Measurements from ENCODE around the gene EPB41L3. TPM values are rescaled to one million over a fixed set of nuclear protein-coding genes. Genes with fewer than 3 reads are reported as not detected.

Gene EPB41L3
- total and polyA plus RNA-seq, 11 donors = 2.7 to 45.6 (median 7.9) TPM

GRCh38 chr18:5414546-5414945 lies 129.3 kb downstream of the EPB41L3 start:
- TF ChIP-seq POLR2A (IDR thresholded peaks at IDR 0.05) (no peak), CTCF (IDR thresholded peaks at IDR 0.05) (no peak)
- peaks cover 0 to 19% (median 0%) of the 10 kb centered on the region in 12 donors for H3K4me1 ChIP-seq
- WGBS, 4 donors = 51 to 76% (median 64%) methylated on average over 6 of the region's 6 CpGs
- H3K27me3 ChIP-seq = no peaks in the 10 kb centered on the region
- no peaks in the 10 kb centered on the region for H3K9me3 ChIP-seq
- DNase-seq (no peak), ATAC-seq (no peak)
- no peak overlapping the region for H3K4me3 ChIP-seq
- intact Hi-C loops (cut with DNase I) = no loop called here
- peaks cover 0 to 26% (median 0%) of the 10 kb centered on the region in 9 donors for H3K36me3 ChIP-seq
- no peak overlapping the region for H3K27ac ChIP-seq

GRCh38 chr18:5413447-5413846 lies 130.3 kb downstream of the EPB41L3 start:
- Histone ChIP-seq H3K4me1 (peaks cover 0 to 9% (median 0%) of the 10 kb centered on the region in 12 donors), H3K4me3 (no peak overlapping the region), H3K27ac (no peak overlapping the region), H3K27me3 (no peaks in the 10 kb centered on the region), H3K9me3 (no peaks in the 10 kb centered on the region), H3K36me3 (peaks cover 0 to 21% (median 0%) of the 10 kb centered on the region in 9 donors)
- DNase-seq (no peak), ATAC-seq (no peak)
- WGBS, 4 donors = 79 to 85% (median 84%) methylated on average over 2 of the region's 2 CpGs
- TF ChIP-seq CTCF (IDR thresholded peaks at IDR 0.05) (no peak), POLR2A (IDR thresholded peaks at IDR 0.05) (no peak)
- intact Hi-C loops (cut with DNase I) = no loop called here

- Histone ChIP-seq H3K4me1 (no peaks in the 10 kb centered on the region), H3K4me3 (no peak overlapping the region), H3K27me3 (no peaks in the 10 kb centered on the region), H3K27ac (no peak overlapping the region), H3K9me3 (no peaks in the 10 kb centered on the region), H3K36me3 (peaks cover 0 to 27% (median 0%) of the 10 kb centered on the region in 9 donors)
- TF ChIP-seq CTCF (IDR thresholded peaks at IDR 0.05) (no peak), POLR2A (IDR thresholded peaks at IDR 0.05) (no peak)
- DNase-seq = no peak
- no peak for ATAC-seq
- WGBS, 4 donors = 94 to 98% (median 95%) methylated on average over 7 of the region's 7 CpGs
- intact Hi-C loops (cut with DNase I) = no loop called here
Measured at GRCh38 chr18:5410582-5410981, 133.2 kb downstream of the EPB41L3 start.

GRCh38 chr18:5398269-5398668 lies 145.5 kb downstream of the EPB41L3 start:
- H3K27me3 ChIP-seq = no peaks in the 10 kb centered on the region
- no peak for TF ChIP-seq POLR2A (IDR thresholded peaks at IDR 0.05)
- TF ChIP-seq CTCF (IDR thresholded peaks at IDR 0.05) = no peak
- intact Hi-C loops (cut with DNase I) = no loop called here
- 95 to 96% (median 95%) methylated on average over 8 of the region's 8 CpGs for WGBS, 4 donors
- H3K4me3 ChIP-seq = no peak overlapping the region
- peaks cover 0 to 58% (median 10%) of the 10 kb centered on the region in 9 donors for H3K36me3 ChIP-seq
- ATAC-seq = no peak
- no peaks in the 10 kb centered on the region for H3K9me3 ChIP-seq
- H3K27ac ChIP-seq = no peak overlapping the region
- H3K4me1 ChIP-seq = no peaks in the 10 kb centered on the region
- DNase-seq = no peak
